Fibroblast of the aortic adventitia (primary cell): ENCODE measurements around the gene FCRLB. TPM values are rescaled to one million over a fixed set of nuclear protein-coding genes. Genes with fewer than 3 reads are reported as not detected.

Source experiments
- DNase-seq: peaks from one replicate; pipeline ENCODE4 v3.0.0-alpha.2; 2010; ENCODE audit warnings: low read depth
- H3K4me3 ChIP-seq: 2 replicates; pipeline ENCODE4 v1.5.1; 2011; ENCODE audit warnings: low read depth, mild to moderate bottlenecking, control low read depth, low read length, moderate library complexity
- CTCF ChIP-seq: IDR thresholded peaks from 2 replicates; pipeline ENCODE4 v1.5.1; 2011; ENCODE audit warnings: mild to moderate bottlenecking, low read length, control low read depth, inconsistent platforms; ENCODE audit not compliant: insufficient read depth
- total RNA-seq: library from RNA; depleted of rRNA; stranded (reverse); fragments of >200 nt; gene quantifications from 2 replicates; pipeline ENCODE4 v1.2.3, GENCODE V29; 2012; ENCODE audit warnings: low replicate concordance

Gene FCRLB
- total RNA-seq, 1 donor, result 3.0 TPM

- H3K4me3 ChIP-seq, result no peak overlapping the region
- no peak for DNase-seq
- no peak for TF ChIP-seq CTCF
Measured at GRCh38 chr1:161740921-161741320, 19.6 kb downstream of the FCRLB start.

GRCh38 chr1:161743231-161743630, 21.9 kb downstream of the FCRLB start:
- no peak for DNase-seq
- no peak for TF ChIP-seq CTCF

GRCh38 chr1:161747801-161748200, 26.5 kb downstream of the FCRLB start:
- no peak for DNase-seq
- TF ChIP-seq CTCF, result no peak
- H3K4me3 ChIP-seq, result no peak overlapping the region

More at GRCh38 chr1:161743231-161743630, 21.9 kb downstream of the FCRLB start:
- no peak overlapping the region for H3K4me3 ChIP-seq

- DNase-seq, result peak; percentile 96
- peak within 1 kb of the TSS; percentile 96 for H3K4me3 ChIP-seq
- peak; percentile 16 for TF ChIP-seq CTCF
Measured at GRCh38 chr1:161749509-161750407, 28.4 kb downstream of the FCRLB start, which contains the start of gene DUSP12. TSS of gene DUSP12 (plus strand) at chr1:161749786. CDS start at chr1:161749802, 16 bp downstream.

- peak; percentile 48 for TF ChIP-seq CTCF
- H3K4me3 ChIP-seq, result no peak overlapping the region
- DNase-seq, result no peak
Measured at GRCh38 chr1:161763522-161764098, 42.3 kb downstream of the FCRLB start.

- DNase-seq, result peak; percentile 96
- no peak for TF ChIP-seq CTCF
- peak within 1 kb of the TSS; percentile 99 for H3K4me3 ChIP-seq
Measured at GRCh38 chr1:161766102-161766981, 45.0 kb downstream of the FCRLB start, which contains the start of gene ATF6. TSS of gene ATF6 (plus strand) at chr1:161766320. CDS start at chr1:161766361, 41 bp downstream.
